Measurements from ENCODE around the gene CT47A1.
"Not testable (repeated sequence)": the region's sequence is repeated elsewhere in the genome, so short reads cannot be mapped to it uniquely, and the experiment has no call there.

The CT47A1 gene

GRCh38 chrX:120985660-120986059 lies at the start of gene CT47A1:
Gene CT47A1, minus strand, starts transcription at chrX:120985760. Its CDS starts 231 bp downstream, at chrX:120985529.
- DNase-seq: not testable (repeated sequence)

GRCh38 chrX:121032531-121032930 lies 47.0 kb upstream of the CT47A1 start:
- no peak for DNase-seq

DNA sequence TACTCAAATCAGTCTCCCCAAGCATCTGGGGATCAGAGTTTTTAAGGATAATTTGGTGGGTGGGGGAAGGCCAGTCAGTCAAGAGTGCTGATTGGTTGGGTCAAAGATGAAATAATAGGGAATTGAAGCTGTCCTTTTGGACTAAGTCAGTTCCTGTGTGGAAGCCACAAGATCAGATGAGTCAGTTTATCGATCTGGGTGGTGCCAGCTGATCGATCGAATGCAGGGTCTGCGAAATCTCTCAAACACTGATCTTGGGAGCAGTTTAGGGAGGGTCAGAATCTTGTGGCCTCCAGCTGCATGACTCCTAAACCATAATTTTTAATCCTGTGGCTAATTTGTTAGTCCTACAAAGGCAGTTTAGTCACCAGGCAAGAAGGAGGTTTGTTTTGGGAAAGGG lies 44.5 kb upstream of the CT47A1 start:
- DNase-seq: no peak

DNA sequence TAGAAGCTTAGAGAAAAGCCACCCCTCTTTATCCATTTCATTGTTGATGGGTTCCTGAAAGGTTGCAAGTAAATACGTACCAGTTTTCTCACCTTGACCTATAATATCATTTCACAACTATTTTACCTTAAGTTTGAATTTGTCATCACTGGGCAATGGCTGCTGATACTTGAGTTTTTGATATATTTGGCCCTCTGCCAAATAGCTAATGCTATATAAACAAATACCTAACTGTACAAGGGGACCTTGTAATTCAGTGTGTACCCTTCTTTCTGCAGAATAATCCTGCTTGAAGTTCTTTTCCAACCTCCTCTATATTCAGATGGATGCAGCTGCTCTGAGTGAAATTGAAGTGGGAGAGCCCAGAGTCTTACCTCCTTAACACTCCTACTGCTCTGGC lies 42.9 kb upstream of the CT47A1 start:
- DNase-seq: peak; percentile 32

- no peak for DNase-seq
Observed at GRCh38 chrX:121014826-121015225, 29.3 kb upstream of the CT47A1 start.

DNA sequence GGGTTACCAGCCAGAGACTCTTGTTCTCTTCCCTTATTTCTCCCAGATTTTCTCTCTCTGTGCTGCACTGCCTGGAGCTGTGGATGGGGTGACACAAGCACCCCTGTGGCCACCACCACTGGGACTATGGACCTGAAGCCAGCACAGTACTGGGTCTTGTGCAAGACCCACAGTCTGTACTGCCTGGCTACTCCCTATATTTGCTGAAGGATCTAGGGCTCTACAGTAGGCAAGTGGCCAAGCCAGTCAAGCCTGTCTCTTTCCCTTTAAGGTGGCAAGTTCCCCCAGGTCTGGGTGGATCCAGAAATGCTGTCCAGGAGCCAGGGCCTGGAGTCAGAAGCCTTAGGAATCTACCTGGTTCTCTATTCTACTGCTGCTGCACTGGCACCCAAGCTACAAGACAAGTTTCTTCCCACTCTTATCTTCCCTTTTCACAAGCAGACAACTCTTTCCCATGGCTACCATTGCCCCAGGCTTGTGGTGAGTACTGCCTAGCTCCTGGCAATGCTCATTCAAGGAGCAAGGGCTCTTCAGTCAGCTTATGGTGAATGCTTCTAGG lies 28.4 kb upstream of the CT47A1 start:
- no peak for DNase-seq

- DNase-seq: no peak
Observed at GRCh38 chrX:121011254-121011653, 25.7 kb upstream of the CT47A1 start.

DNA sequence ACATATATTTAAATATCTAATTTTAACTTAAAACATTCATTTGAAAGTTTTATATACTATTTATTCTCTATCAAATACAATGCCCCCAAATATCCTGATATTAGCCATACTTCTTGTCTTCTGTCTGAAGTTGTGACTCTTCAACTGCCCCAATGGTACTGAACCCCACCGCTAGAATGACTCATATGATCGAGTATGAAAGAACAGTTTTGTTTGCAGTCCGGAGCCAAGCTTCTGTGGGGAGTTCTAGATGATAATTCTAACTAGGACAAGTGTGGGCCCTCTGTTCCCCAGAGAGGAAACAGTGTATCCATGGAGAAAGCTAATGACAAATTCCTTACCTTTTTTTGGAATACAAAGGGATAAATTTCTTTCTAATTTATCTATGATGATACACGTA lies 24.7 kb upstream of the CT47A1 start:
- DNase-seq: no peak

- no peak for DNase-seq
Observed at GRCh38 chrX:121009764-121010163, 24.2 kb upstream of the CT47A1 start.

- no peak for DNase-seq
Observed at GRCh38 chrX:121008920-121009319, 23.4 kb upstream of the CT47A1 start.

DNA sequence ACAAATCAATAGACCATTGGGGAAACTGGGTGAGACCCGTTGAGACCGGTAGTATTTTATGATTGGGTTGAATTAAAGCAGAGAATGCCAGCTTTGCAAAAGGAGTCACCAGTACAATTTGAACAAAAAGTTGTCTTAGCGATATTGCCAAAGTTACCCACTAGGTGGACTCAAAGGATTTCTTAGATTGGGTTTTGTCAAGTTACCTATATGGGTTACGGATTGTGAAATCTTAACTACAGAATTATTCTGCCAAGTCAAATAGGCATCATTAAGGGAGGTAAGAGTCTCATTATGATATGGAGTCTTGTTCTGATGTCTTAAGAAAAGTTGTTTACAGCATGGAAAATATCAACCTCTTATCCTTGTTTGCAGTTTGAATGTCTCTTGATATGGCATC lies 15.0 kb upstream of the CT47A1 start:
- DNase-seq: no peak

DNA sequence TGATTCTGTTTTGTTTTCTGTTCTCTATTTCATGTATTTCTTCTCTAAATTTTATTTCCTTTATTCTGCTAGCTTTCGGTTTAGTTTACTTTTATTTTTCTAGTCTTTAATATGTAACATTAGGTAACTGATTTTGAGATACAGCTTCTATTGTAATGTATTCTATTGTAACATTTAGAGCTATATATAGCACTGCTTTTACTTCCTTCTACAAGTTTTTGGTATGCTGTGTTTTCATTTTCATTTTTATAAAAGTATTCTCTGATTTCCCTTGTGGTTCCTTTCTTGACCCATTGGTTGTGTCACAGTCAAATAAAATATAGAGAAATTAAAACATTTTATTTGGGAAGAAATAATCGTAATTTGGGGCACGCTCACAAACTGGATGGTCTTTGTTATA lies 13.9 kb upstream of the CT47A1 start:
- DNase-seq: no peak

GRCh38 chrX:120956500-120956899 lies 29.1 kb downstream of the CT47A1 start, which contains the start of gene CT47A7:
Gene CT47A7, minus strand, starts transcription at chrX:120956600. Its CDS starts 255 bp downstream, at chrX:120956345.
- not testable (repeated sequence) for DNase-seq
